ENCODE data around the gene KLK2. TPM values are rescaled to one million over a fixed set of nuclear protein-coding genes. Genes with fewer than 3 reads are reported as not detected.

Gene KLK2
- total RNA-seq, 4 donors from 2014 or later = not detected

DNA sequence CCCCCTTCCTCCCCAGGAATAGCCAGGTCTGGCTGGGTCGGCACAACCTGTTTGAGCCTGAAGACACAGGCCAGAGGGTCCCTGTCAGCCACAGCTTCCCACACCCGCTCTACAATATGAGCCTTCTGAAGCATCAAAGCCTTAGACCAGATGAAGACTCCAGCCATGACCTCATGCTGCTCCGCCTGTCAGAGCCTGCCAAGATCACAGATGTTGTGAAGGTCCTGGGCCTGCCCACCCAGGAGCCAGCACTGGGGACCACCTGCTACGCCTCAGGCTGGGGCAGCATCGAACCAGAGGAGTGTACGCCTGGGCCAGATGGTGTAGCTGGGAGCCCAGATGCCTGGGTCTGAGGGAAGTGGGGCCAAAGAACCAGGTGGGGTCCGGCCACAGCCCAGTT is 3.2 kb downstream of the KLK2 start:
- ATAC-seq (ENCODE audit: low FRiP score) (no peak), DNase-seq (ENCODE audit: low spot score) (no peak)
- no peak for TF ChIP-seq CTCF (IDR thresholded peaks at IDR 0.05)

GRCh38 chr19:50877338-50877737 is 4.1 kb downstream of the KLK2 start:
- ATAC-seq (ENCODE audit: low FRiP score) (no peak), DNase-seq (ENCODE audit: low spot score) (no peak)
- TF ChIP-seq CTCF (IDR thresholded peaks at IDR 0.05) = no peak

- DNase-seq (ENCODE audit: low spot score) (no peak), ATAC-seq (ENCODE audit: low FRiP score) (no peak)
- no peak for TF ChIP-seq CTCF (IDR thresholded peaks at IDR 0.05)
These were observed 5.6 kb downstream of the KLK2 start for GRCh38 chr19:50878851-50879250.

GRCh38 chr19:50880241-50880640 is 7.0 kb downstream of the KLK2 start:
- TF ChIP-seq CTCF (IDR thresholded peaks at IDR 0.05) = no peak
- ATAC-seq (ENCODE audit: low FRiP score) (no peak), DNase-seq (ENCODE audit: low spot score) (no peak)

GRCh38 chr19:50882188-50882587 is 8.9 kb downstream of the KLK2 start:
- no peak for ATAC-seq (ENCODE audit: low FRiP score)
- no peak for DNase-seq (ENCODE audit: low spot score)
- no peak for TF ChIP-seq CTCF (IDR thresholded peaks at IDR 0.05)

DNA sequence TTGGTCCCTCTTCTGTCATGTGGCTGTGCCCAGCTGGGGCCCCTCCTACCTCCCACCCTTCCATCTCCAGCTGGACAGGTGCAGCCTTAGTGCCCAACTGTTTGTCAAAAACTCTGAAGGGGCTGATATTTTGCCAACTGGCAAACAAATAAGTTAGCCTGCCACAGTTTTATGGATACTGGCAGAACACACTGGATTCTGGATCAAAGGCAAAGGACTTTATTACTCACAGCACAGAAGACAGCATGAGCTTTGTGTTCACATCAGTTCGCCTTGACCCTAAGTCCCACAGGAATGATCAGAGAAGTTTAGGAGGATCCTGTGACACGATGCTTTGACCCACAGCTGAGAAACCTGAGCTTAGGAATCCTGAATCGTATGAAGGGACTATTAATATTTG is 16.4 kb downstream of the KLK2 start:
- ATAC-seq (ENCODE audit: low FRiP score) (no peak), DNase-seq (ENCODE audit: low spot score) (no peak)
- TF ChIP-seq CTCF (IDR thresholded peaks at IDR 0.05) = no peak

- no peak for TF ChIP-seq CTCF (IDR thresholded peaks at IDR 0.05)
- ATAC-seq (ENCODE audit: low FRiP score) = no peak
These were observed 17.4 kb downstream of the KLK2 start for GRCh38 chr19:50890422-50891252.

More at GRCh38 chr19:50890422-50891252, 17.4 kb downstream of the KLK2 start:
- DNase-seq (ENCODE audit: low spot score) = no peak
